Neural crest cell (in vitro differentiated cells): ENCODE measurements around the gene TMC7. TPM values are rescaled to one million over a fixed set of nuclear protein-coding genes. Genes with fewer than 3 reads are reported as not detected.

Experiments
- DNase-seq: peaks from one replicate; pipeline ENCODE4 v3.0.0; 2021; ENCODE audit warnings: low read depth, mixed read lengths, low spot score
- H3K27ac Mint-ChIP-seq: one replicate; pipeline ENCODE4 v1.8.0; 2021; ENCODE audit warnings: mild to moderate bottlenecking, mixed read lengths; ENCODE audit not compliant: unreplicated experiment
- H3K27me3 Mint-ChIP-seq: 2 replicates; pipeline ENCODE4 v1.8.0; 2021; ENCODE audit warnings: low read depth, mild to moderate bottlenecking, mixed read lengths
- H3K36me3 Mint-ChIP-seq: 2 replicates; pipeline ENCODE4 v1.8.0; 2021; ENCODE audit warnings: low read depth, mild to moderate bottlenecking, mixed read lengths
- H3K4me1 Mint-ChIP-seq: 2 replicates; pipeline ENCODE4 v1.8.0; 2021; ENCODE audit warnings: mixed read lengths
- H3K4me3 Mint-ChIP-seq: one replicate; pipeline ENCODE4 v1.8.0; 2021; ENCODE audit warnings: mild to moderate bottlenecking, mixed read lengths
- H3K9me3 Mint-ChIP-seq: 2 replicates; pipeline ENCODE4 v1.8.0; 2021; ENCODE audit warnings: mixed read lengths
- long read RNA-seq: library from polyadenylated mRNA; unstranded; transcript quantifications from one replicate; pipeline ENCODE4 v2.0.0, GENCODE V29; 2020
- total RNA-seq: library from RNA; stranded (reverse); gene quantifications from 2 replicates; pipeline ENCODE4 v1.2.1, GENCODE V29; 2021
- TF ChIP-seq, protein P1 (sequence below): fragments of 200-600 bp; sonication (generic); conservative IDR thresholded peaks from 2 replicates; pipeline ENCODE4 v1.5.0; 2021; ENCODE audit warnings: antibody characterized with exemption, mild to moderate bottlenecking

TMC7 gene
- 3.1 and 3.9 TPM in 2 replicates for total RNA-seq
- long read RNA-seq, partial matches to known transcripts, result 2 of 3 reads
- long read RNA-seq, other reads (novel, unspliced or antisense), result 1 of 3 reads

- H3K27ac Mint-ChIP-seq, result peak within 1 kb of the TSS; percentile 31
- peak within 1 kb of the TSS; percentile 85 for H3K4me3 Mint-ChIP-seq
- no peaks in the 10 kb centered on the region for H3K36me3 Mint-ChIP-seq
- H3K4me1 Mint-ChIP-seq, result peaks cover 5% of the 10 kb centered on the region
- H3K9me3 Mint-ChIP-seq, result no peaks in the 10 kb centered on the region
- peaks cover 4% of the 10 kb centered on the region for H3K27me3 Mint-ChIP-seq
- peak; percentile 95 for DNase-seq
- TF ChIP-seq, protein P1, sequence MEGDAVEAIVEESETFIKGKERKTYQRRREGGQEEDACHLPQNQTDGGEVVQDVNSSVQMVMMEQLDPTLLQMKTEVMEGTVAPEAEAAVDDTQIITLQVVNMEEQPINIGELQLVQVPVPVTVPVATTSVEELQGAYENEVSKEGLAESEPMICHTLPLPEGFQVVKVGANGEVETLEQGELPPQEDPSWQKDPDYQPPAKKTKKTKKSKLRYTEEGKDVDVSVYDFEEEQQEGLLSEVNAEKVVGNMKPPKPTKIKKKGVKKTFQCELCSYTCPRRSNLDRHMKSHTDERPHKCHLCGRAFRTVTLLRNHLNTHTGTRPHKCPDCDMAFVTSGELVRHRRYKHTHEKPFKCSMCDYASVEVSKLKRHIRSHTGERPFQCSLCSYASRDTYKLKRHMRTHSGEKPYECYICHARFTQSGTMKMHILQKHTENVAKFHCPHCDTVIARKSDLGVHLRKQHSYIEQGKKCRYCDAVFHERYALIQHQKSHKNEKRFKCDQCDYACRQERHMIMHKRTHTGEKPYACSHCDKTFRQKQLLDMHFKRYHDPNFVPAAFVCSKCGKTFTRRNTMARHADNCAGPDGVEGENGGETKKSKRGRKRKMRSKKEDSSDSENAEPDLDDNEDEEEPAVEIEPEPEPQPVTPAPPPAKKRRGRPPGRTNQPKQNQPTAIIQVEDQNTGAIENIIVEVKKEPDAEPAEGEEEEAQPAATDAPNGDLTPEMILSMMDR, result peak; percentile 83
Observed at GRCh38 chr16:18983565-18984434, at the start of gene TMC7. Gene TMC7, plus strand, starts transcription at chr16:18983934. Its CDS starts 130 bp downstream, at chr16:18984064.

- peaks cover 4% of the 10 kb centered on the region for H3K27me3 Mint-ChIP-seq
- TF ChIP-seq, protein P1, result no peak
- H3K27ac Mint-ChIP-seq, result no peak overlapping the region
- H3K36me3 Mint-ChIP-seq, result no peaks in the 10 kb centered on the region
- DNase-seq, result no peak
- H3K4me1 Mint-ChIP-seq, result peaks cover 8% of the 10 kb centered on the region
- H3K4me3 Mint-ChIP-seq, result no peak overlapping the region
- H3K9me3 Mint-ChIP-seq, result no peaks in the 10 kb centered on the region
Observed at GRCh38 chr16:18936727-18937340, 46.9 kb upstream of the TMC7 start.

DNA sequence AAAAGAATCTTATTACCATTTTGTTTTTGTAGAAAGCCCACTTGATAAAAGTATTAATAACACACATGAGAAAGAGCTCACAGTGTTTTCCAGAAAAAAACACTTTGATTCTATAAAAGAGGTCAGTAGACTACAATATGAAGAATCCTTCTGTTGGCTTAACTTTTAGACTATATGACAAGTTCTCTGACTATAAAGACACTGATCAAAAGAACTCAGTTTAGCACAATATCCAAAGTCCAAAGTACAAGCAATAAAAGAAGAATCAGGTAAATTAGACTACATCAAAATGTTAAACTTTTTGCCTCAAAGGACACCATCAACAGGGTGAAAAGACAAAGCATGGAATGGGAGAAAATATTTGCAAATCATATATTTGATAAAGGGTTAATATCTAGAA, 46.3 kb upstream of the TMC7 start:
- H3K4me3 Mint-ChIP-seq, result no peak overlapping the region
- no peaks in the 10 kb centered on the region for H3K36me3 Mint-ChIP-seq
- TF ChIP-seq, protein P1, result no peak
- peaks cover 4% of the 10 kb centered on the region for H3K4me1 Mint-ChIP-seq
- DNase-seq, result no peak
- H3K27me3 Mint-ChIP-seq, result peaks cover 4% of the 10 kb centered on the region
- H3K9me3 Mint-ChIP-seq, result no peaks in the 10 kb centered on the region
- H3K27ac Mint-ChIP-seq, result no peak overlapping the region

- H3K36me3 Mint-ChIP-seq, result no peaks in the 10 kb centered on the region
- no peak overlapping the region for H3K27ac Mint-ChIP-seq
- TF ChIP-seq, protein P1, result no peak
- no peaks in the 10 kb centered on the region for H3K9me3 Mint-ChIP-seq
- no peaks in the 10 kb centered on the region for H3K4me1 Mint-ChIP-seq
- H3K4me3 Mint-ChIP-seq, result no peak overlapping the region
- no peak for DNase-seq
- H3K27me3 Mint-ChIP-seq, result peaks cover 2% of the 10 kb centered on the region
Observed at GRCh38 chr16:18938986-18939385, 44.7 kb upstream of the TMC7 start.

DNA sequence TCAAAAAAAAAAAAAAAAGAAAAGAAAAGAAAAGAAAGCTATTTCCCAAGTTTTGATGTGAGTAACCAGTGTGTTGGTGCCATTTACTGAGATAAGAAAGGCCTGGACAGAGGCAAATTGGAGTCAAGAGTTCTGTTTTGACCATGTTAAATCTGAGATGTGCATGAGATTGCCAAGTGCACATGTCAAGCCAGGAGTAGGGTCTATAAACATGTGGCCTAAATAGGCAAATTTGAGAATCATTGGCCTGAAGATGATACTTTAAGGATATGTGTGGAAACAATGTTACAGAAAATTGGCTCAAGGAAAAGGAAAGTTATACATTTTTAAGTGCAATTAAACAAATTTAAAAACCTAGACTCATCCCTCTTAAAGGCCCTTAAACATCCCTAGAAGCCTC, 42.3 kb upstream of the TMC7 start:
- no peaks in the 10 kb centered on the region for H3K4me1 Mint-ChIP-seq

More for the DNA sequence above, 42.3 kb upstream of the TMC7 start:
- TF ChIP-seq, protein P1, result no peak
- H3K27ac Mint-ChIP-seq, result no peak overlapping the region
- H3K4me3 Mint-ChIP-seq, result no peak overlapping the region
- no peaks in the 10 kb centered on the region for H3K36me3 Mint-ChIP-seq
- peaks cover 2% of the 10 kb centered on the region for H3K27me3 Mint-ChIP-seq
- H3K9me3 Mint-ChIP-seq, result no peaks in the 10 kb centered on the region
- DNase-seq, result no peak
